GM19023 (cell line): ENCODE results near the gene NRIP2.
A peak's percentile ranks its signal among the peaks of the same experiment; 100 is the strongest.

ENCODE experiments used
- ATAC-seq: cut with Tn5 transposase; IDR thresholded peaks from one replicate; pipeline ENCODE4 v1.9.1; 2021; ENCODE audit warnings: mild to moderate bottlenecking, moderate library complexity; ENCODE audit not compliant: unreplicated experiment

The NRIP2 gene

DNA sequence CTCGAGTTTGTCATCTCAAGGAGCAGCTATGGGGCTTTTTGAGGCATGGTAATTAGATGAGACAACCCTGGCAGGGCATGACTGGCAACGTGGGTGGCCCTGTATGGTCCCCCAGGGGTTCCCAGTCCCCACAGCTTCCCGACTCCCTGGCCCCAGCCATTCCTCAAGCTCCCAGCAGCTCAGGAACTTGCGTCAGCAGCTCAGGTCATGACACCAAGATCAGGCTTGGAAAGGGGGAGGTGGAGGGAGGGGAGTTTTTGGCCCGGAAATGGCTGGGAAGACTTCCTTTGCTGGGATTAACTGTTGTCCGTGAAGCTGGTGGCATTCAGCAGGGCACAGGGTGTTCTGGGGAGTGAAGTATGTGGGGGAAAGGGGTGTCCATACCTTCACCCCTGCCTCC is 10.4 kb upstream of the NRIP2 start:
- ATAC-seq, result no peak

DNA sequence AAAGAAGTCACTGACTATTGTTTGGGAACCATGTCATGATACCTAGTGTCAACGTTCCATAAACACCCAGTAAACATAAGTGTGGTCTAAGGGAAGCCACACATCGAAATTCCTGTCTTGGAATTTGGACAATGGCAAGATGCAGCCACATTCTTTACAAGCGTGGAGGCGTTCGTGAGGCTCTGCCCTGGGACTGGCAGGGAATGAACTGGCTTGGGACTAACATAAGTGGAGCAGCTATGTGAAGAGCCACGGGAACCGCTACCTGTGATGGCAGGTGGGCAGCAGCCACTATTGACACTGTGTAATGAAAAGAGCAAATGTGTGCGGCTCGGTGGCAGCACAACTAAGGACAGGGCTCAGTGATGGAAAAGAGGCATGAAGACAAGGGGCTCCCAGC is 10.0 kb upstream of the NRIP2 start:
- ATAC-seq, result no peak

DNA sequence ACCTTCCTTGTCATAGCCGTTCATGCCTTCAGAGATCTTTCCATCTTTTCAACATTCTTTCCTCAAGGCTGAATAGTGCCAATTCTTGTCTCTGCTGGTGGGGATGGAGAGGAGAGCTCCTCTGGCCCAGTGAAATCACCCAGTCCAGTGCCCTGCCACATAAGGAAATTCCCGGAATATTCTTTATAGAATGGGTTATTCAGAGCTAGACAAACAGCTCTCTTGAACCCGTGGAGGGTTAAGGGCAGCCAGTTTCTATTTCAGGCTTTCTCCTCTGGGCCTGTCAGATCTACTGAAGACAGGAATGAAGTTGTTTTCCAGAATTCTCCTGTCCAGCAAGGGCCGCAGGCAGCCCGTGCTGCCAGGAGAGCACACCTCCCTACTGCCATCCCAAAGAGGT is 8.1 kb upstream of the NRIP2 start:
- no peak for ATAC-seq

DNA sequence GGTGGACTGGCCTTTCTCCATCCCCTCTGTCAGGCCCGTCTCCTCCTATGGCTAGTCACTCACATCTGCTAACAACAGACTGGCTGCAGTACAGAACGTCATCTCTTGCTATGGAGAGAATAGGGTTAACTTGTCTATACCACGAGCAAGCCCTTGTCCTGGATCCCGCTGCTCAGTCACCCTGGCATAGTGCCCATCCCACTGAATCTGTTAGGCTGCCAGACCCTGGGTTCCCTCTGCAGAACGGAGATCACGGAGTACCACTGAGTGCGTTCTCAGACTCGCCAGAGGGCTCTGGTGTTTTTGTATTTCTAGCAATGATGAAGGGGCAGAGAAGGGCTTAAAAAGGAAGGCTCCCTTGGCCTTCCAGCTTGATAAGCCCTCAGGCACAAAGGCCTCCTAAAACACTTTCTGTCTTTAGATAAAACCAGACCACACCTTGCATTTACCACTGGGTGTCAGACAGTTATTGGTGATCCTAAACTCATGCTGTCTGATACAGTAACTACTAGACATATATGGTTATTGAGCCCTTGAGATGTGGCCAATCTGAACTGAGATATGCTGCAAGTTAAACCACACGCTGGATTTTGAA is 6.3 kb upstream of the NRIP2 start:
- no peak for ATAC-seq

DNA sequence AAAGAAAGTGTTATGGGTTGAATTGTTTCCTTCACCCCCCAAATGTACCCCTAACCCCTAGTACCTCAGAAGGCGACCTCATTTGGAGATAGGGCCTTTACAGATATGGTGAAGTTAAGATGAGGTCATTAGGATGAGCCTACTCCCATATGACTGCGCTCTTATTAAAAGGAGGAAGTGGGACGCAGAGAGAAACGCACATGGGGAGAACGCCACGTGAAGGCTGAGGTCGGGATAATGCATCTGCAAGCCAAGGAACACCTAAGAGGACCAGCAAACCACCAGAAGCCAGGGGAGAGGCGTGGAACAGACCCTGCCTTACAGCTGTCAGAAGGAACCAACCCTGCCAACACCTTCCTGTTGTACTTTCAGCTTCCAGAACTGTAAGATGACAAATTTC is 1.7 kb upstream of the NRIP2 start:
- no peak for ATAC-seq

DNA sequence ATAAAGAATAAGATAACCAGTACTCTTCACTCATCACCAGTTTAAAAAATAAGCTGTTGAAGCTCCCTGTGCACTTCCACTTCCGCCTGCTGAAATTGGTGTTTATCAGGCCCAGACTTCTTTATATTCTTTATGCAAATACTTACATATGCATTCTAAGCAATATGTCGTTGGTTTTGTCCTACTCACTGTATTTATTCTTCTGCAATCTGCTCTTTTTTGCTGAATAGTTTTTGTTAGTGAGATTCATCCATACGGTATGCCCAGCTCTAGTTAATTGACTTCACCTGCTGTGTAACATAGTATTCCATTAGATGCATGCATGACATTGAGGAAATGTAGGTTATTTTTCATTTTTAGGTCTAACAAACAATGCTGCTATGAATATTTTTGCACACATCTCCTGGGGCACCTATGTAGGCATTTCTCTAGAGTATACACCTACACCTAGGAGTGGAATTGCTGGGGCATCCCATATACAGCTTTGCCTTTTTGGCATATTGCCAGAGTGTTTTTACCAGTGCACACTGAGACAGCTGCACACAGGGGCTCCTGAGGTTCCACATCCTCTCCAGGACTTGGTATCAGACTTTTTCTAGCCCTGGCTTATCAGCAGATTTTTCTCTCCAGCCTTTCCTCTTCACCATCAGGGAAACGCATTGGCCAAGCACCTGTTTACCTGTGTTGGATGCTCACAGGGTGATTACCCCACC is 1.0 kb upstream of the NRIP2 start:
- ATAC-seq, result no peak

DNA sequence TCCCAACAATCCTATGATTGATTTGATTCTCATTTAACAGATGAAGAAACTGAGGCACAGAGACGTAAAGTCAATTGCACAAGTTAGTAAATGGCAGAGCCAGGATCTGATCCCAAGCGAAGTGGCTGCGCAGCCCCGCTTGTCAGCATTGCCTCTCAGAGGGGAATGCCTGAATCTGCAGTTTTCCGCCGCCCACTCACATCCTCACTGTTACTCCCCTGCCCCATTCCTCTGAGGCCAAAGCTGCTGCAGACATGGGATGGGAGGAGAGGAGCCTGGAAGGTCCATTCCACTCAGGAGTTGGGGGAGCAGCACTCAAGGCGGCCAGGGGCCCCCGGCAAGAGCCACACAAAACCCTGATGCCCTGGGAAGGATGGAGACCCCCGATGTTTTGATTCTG is 1.0 kb downstream of the NRIP2 start:
- ATAC-seq, result no peak

DNA sequence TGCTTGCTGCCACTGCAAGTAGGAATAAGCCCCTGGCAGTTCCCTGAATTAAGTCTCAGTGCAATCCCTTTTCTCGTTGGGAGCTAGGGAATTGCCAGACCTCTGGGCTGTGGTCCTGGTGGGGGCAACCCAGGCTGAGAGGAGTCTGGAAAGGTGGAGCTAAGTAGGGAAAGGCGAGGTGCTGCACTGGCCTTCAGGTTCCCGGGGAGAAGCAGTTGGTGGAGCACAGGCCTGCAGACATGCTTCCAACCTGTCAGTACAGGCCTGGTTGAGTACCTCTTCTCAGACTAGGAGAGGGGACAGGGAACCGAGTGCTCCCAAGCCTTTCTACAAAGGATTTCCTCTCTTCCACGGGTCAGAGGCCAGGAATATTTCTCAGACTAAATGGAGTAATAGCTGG is 1.5 kb downstream of the NRIP2 start:
- no peak for ATAC-seq

DNA sequence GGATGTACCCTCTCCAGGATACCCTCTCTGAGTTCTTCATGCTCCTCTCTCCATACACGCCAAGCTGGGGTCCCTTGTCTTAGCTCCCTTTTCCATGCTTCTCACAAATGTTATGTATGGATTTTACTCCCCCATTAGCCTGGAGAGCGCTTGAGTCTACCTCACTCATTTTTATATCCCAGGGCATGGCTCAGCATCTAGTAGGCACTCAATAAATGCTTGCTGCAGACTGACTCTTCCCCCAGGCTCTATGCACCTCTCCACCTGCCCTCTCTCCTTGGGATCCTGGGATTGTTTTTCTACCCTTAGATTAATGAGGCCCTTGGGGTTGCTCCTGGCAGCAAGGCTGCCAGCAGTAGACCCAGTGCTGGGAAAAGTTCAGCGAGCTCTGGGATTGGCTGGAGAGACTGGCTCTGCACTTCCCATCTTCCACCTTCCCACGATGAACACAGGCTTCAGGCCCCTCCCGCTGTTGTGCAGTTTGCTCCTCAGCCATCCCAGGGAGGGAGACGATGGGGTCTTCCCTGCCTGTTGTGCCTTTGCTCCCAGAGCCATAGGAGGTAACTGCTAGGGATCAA is 2.2 kb downstream of the NRIP2 start:
- no peak for ATAC-seq

DNA sequence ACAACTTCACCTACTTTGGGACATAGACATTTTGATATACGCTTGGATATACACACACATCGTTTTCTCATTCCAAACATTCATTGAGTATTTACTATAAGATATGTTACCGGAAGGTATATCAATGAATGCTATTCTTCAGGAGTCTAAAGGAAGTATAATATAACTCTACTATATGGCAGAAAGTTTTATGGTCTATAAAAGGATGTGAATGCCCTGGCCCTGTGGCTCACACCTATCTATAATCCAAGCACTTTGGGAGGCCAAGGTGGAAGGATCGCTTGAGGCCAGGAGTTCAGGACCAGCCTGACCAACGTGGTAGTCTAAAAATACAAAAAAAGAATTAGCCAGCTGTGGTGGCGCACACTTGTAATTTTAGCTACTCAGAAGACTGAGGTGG is 5.6 kb downstream of the NRIP2 start:
- ATAC-seq, result no peak

DNA sequence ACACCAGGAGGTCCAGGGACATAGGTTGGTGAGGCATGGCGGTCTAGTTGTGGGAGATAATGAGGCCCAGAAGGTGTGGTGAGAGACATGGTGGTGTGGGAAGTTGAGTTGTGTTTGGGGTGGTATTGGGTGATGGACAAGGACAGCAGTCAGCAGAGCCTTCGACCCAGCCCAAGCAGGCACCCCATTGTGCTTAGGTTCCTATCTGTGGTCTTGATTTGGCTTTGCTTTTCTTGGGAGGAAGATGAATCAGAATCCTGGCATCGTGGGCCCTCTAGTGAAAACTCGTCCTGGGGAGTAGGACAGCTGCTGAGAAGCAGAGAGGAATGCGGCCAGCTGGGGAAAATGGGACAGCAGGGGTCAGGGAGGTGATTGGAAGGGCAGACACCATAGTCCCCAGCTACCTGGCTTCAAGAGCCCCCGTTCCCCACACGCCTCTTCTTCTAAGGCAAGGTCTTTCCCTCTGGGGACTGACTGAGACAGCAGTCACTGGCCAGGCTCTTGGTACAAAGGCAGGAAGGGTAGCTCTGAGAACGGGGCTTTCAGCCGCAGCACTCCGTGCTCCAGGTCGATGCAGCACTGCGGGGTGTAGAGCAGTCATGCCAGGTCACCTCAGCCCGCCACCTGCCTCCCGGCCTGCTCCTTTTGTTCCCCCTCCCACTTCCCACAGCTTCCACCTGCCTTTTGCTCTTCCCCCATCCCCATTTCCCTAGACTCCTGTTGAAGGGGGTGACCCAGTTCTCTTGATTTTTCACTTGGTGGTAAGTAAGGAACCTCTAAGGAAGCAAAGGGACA is 7.9 kb downstream of the NRIP2 start:
- ATAC-seq, result no peak

DNA sequence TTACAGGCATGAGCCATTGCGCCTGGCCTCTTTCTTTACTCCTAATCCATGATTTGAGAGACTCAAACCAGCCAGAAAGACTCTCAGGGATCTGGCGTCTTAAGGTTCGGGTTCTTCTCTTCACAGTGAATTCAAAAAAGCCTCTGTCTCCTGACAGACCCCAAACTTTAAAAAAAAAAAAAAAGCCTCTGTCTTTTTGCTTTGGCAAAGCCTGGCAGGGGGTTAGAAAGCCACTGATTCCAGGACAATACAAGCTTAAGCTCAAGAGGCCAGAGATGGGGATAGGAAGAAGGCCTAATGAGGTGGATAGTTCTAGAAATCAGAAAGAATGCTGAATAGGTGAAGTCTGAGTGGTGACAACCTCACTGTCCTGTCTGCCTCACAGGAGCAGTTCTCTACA is 8.8 kb downstream of the NRIP2 start:
- no peak for ATAC-seq

DNA sequence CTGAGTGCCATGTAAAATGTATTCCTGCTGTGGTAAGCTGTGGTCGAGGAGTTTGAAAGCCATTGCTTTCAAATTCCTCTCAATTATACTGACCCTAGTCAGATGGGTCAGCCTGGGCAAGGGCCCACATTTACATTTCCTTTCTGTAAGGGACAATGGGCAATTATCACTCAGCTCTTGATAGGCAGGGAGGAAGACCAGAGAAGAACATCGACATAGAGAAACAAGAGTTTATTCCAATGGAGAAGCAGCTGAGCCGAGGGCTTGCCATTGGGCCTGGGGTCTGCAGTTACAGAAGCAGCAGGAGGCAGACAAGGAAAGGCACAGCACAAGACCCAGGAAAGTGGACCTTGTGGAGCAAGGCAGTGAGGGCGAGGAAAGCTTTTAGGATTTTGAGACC is 9.7 kb downstream of the NRIP2 start:
- ATAC-seq, result no peak

DNA sequence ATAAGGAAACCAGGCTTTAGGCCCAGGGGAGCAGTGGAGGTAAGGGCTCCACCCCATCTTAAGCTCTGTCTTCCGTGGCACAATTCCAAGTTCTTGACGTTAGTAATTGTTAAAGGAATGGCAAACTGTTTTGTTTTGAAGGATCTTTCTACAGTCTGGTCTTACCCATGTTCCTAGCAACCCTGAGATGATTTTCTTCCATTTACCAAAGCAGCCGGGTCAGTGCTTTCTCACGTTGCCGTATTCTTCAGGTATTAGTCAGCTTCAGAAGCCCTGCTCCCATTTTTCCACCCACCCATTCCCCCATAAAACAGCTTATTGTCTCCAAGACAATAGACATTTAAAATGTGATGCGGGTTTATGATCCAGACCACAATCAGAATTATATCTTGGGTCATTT is 10.3 kb downstream of the NRIP2 start:
- no peak for ATAC-seq

DNA sequence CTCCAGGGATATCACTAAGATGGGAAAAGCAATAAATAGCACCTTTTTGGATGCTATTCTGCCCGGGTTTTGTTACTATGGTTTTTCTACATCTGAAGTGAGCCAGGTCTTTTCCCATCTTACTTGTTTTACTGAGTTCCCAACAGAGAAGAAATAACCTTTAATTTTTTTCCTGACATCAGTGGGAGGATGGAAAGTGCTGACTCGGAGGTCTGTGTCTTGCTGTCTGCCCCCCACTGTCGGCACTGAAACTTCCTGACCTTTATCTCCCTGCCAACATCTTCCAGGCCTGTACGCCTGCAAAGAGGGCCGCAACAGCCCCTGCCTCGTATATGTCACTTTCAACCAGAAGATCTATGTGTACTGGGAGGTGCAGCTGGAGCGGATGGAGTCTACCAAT is 11.4 kb downstream of the NRIP2 start:
- no peak for ATAC-seq

DNA sequence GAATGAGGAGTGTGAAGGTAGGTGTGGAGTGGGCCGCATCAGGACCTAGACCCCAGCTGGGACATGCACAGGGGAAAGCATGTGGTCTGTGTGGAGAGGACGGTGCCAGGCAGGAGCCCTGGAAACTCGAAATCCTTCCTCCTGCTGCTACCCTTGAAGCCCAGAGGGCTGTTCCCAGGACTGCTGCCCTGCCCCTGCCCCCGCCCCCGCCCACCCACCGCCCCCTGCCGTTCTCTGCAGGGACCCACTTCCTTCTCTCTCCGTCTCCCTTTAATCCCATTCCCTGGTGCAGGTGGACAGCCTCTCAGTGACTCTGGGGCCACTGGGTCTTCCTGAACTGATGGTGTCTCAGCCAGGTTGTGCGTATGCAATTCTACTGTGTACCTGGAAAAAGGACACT is 14.4 kb downstream of the NRIP2 start:
- no peak for ATAC-seq

DNA sequence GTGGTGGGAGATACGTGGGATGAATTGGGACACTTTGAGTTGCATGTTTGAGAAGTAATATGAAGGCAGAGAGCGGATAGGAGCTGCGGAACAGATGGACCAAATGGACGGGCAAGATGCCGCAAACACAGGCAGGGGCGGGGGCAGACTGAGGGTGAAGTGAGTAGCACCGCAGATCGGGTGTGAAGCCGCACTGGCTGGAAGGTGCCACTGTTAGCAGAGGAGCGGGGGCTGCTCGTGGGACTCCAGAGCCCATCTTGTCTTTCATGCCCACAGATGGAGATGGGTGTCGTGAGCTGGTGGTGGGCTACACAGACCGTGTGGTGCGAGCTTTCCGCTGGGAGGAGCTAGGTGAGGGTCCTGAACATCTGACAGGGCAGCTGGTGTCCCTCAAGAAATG is 15.0 kb downstream of the NRIP2 start:
- ATAC-seq, result no peak

DNA sequence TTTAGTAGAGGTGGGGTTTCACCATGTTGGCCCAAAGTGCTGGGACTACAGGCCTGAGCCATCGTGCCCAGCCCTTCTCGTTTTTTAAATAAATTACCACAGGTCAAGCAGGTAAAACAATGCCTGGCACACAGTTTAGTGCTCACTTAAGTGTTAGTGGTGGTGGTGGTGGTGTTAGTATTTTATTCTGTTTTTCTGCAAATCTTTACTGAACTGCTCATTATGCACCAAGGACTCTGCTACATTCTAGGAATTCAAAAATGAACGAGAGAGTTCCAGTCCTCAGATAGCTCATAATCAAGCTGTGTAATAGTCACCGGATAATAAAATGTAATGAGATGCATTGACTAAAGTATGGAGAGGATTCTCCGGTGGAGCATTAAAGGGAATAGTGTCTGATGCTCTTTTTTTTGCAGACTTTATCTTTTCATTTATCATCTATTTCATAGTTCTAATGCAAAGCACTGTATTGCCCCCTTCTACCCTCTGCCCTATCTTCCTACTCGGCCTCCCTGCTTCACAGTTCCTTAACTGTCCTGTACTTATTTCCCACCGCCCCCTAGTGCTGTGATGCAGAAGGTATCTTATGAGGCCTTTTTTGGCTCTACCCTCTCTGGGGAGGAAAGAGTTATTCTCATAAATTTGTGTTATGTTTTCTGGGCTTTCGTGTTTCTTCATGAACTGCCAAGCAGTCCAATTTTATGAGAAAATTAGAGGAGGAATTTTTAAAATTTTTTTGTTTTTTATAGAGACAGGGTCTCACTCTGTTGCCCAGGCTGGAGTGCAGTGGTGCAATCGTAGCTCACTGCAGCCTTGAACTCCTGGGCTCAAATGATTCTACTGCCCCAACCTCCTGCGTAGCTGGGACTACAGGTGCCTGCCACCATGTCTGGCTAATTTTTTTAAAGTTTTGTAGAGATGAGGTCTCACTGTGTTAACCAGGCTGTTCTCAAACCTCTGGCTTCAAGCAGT is 21.3 kb downstream of the NRIP2 start:
- peak; percentile 1 for ATAC-seq

DNA sequence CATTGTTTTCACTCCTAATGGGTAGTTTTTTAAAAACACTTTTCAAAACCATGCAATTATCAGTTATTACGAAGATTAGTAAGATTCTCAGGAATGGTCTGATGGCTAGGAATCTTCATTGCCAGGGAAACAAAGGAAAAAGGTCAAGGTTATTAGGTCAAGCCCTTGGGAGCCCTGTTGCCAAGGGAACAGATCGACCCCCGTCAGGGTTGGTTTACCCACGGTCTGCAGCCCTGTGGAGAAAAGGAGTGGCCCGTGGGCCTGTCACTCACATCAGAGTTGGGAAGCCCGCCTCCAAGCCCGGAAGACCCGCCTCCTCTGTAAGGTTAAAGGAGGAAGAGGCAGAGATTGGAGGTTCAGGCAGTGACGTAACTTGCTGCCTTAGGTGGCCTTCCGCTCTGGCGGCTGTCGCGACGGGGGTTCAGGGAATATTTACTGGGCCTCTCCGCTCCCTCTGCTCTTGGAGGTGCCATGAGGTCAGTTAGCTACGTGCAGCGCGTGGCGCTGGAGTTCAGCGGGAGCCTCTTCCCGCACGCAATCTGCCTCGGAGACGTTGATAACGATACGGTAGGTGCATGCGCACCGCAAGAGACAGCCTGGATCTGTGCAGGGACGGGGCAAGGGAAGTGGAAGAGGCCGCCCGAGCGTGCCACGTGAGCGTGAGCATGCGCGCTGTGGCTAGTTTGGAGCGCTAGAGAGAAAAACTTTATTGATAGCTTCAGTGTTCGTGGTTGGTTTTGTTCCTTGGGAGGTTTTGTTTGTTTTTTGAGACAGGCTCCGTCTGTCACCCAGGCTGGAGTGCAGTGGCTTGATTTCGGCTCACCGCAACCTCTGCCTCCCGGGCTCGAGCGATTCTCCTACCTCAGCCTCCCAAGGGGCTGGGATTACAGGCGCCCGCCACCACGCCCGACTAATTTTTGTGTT is 22.3 kb downstream of the NRIP2 start, which contains the start of gene ITFG2:
TSS of gene ITFG2 (plus strand) at position 379 of the 924 bp plus-strand sequence. CDS start at position 472, 93 bp downstream.
- peak; percentile 98 for ATAC-seq

DNA sequence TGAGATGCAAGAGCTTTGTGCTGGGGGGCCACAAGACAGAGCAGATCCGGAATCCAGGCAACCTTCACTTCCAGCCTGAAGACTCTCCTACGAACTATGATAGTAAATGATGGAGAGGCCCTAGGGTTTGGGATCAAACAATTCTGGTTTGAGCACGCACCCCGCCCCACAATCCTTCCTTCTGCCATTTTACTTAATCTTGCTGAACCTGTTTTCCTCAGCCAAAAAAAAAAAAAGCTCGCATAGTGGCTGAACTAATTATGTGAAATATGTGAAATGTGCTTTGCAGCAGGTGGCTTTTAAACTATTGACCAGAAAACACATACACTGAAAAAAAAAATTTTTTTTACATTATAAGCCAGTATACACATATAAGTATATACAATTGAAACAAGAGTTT is 23.0 kb downstream of the NRIP2 start:
- ATAC-seq, result no peak
